T-cell (primary cell): ENCODE results near the gene PPP1R36. TPM values are rescaled to one million over a fixed set of nuclear protein-coding genes. Genes with fewer than 3 reads are reported as not detected.

Source experiments
- total RNA-seq, 35 experiments: library from RNA in 6 of 35; stranded (reverse) in 6 of 35; fragments of 120-200 nt in 1 of 35; gene quantifications; one replicate each; pipeline versions ENCODE4 v1.2.1 to v1.2.4 and lab custom pipeline; 2013 to 2026

Gene PPP1R36
- total RNA-seq, 5 donors from 2014 or later (not counting 1 experiment from before 2014, with no cell fraction given), result not detected

Other genes with a start within 250 kb of the PPP1R36 start
- gene MTHFD1, start 161.6 kb upstream of the PPP1R36 start, total RNA-seq, result 10 to 100 TPM; 27.6 to 48.9 (median 43.4) TPM
- gene AKAP5, start 84.5 kb upstream of the PPP1R36 start, total RNA-seq, result 1 to 10 TPM in 1 of 5 donors, under 1 TPM in 4; 0.26 to 2.0 (median 0.55) TPM
- 10 to 100 TPM; 48.0 to 71.9 (median 51.2) TPM for gene ZBTB25, start 46.1 kb upstream of the PPP1R36 start, total RNA-seq
- gene ZBTB1, start 45.2 kb upstream of the PPP1R36 start, total RNA-seq, result 100 to 1,000 TPM in 2 of 5 donors, 10 to 100 TPM in 3; 69.2 to 130 (median 72.4) TPM
- gene HSPA2, start 9.2 kb upstream of the PPP1R36 start, total RNA-seq, result 1 to 10 TPM; 1.2 to 2.7 (median 2.1) TPM
- gene PLEKHG3, start 154.5 kb downstream of the PPP1R36 start, total RNA-seq, result 10 to 100 TPM; 12.4 to 58.2 (median 27.3) TPM